ENCODE data around the gene JAKMIP2.

Gene JAKMIP2

DNA sequence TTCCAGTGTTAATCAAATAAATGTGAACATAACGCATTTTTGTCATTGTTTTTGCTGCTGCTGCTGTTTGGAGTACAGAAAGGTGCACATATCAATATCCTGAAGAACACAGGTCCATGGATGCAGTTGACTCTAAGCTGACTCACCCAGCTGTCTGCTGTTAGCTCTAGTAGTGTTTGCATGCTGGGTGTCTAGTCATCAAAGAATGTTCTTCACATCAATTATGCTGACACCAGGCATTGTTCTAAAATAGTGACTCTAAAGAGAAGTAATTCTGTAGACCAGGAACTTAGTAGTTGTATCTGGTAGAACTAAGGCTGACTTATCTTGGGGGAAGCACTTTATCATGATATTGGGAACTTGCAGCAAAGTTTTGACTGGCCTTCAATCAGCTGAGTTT lies 217.0 kb downstream of the JAKMIP2 start:
- H3K4me3 ChIP-seq (ENCODE audit: insufficient read depth, low read length, poor library complexity, severe bottlenecking), result no peak overlapping the region
- TF ChIP-seq, protein P1, sequence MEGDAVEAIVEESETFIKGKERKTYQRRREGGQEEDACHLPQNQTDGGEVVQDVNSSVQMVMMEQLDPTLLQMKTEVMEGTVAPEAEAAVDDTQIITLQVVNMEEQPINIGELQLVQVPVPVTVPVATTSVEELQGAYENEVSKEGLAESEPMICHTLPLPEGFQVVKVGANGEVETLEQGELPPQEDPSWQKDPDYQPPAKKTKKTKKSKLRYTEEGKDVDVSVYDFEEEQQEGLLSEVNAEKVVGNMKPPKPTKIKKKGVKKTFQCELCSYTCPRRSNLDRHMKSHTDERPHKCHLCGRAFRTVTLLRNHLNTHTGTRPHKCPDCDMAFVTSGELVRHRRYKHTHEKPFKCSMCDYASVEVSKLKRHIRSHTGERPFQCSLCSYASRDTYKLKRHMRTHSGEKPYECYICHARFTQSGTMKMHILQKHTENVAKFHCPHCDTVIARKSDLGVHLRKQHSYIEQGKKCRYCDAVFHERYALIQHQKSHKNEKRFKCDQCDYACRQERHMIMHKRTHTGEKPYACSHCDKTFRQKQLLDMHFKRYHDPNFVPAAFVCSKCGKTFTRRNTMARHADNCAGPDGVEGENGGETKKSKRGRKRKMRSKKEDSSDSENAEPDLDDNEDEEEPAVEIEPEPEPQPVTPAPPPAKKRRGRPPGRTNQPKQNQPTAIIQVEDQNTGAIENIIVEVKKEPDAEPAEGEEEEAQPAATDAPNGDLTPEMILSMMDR (IDR thresholded peaks at IDR 0.05; ENCODE audit: insufficient read depth, low read length, poor library complexity, severe bottlenecking), result no peak
- TF ChIP-seq EZH2phosphoT487 (conservative IDR thresholded peaks at IDR 0.05; ENCODE audit: low read length), result no peak
- no peaks in the 10 kb centered on the region for H3K36me3 ChIP-seq (ENCODE audit: low read length)
- H3K27ac ChIP-seq (ENCODE audit: low read depth, low read length), result no peak overlapping the region
- no peaks in the 10 kb centered on the region for H4K20me1 ChIP-seq (ENCODE audit: low read depth, low read length)
- no peak overlapping the region for H2AFZ ChIP-seq (ENCODE audit: low read depth, low read length, severe bottlenecking)
- H3K4me2 ChIP-seq (ENCODE audit: low read depth, low read length, poor library complexity, severe bottlenecking), result no peak overlapping the region
- no peaks in the 10 kb centered on the region for H3F3A ChIP-seq (ENCODE audit: insufficient read depth)
- H3K9ac ChIP-seq (ENCODE audit: low read length), result no peak overlapping the region
- no peaks in the 10 kb centered on the region for H3K27me3 ChIP-seq (ENCODE audit: low read length)
- no peaks in the 10 kb centered on the region for H3K9me2 ChIP-seq (replicated peaks; ENCODE audit: insufficient read depth, low read length)
- H3K79me2 ChIP-seq (ENCODE audit: insufficient read depth, low read length), result no peaks in the 10 kb centered on the region
- no peaks in the 10 kb centered on the region for H3K9me3 ChIP-seq (ENCODE audit: insufficient read depth, low read length)

- no peaks in the 10 kb centered on the region for H3K9me2 ChIP-seq (replicated peaks; ENCODE audit: insufficient read depth, low read length)
- no peak overlapping the region for H3K9ac ChIP-seq (ENCODE audit: low read length)
- no peaks in the 10 kb centered on the region for H3K36me3 ChIP-seq (ENCODE audit: low read length)
- H3K79me2 ChIP-seq (ENCODE audit: insufficient read depth, low read length), result no peaks in the 10 kb centered on the region
- no peak overlapping the region for H3K4me3 ChIP-seq (ENCODE audit: insufficient read depth, low read length, poor library complexity, severe bottlenecking)
- no peak overlapping the region for H2AFZ ChIP-seq (ENCODE audit: low read depth, low read length, severe bottlenecking)
- H3K9me3 ChIP-seq (ENCODE audit: insufficient read depth, low read length), result no peaks in the 10 kb centered on the region
- H3K4me2 ChIP-seq (ENCODE audit: low read depth, low read length, poor library complexity, severe bottlenecking), result no peak overlapping the region
- no peaks in the 10 kb centered on the region for H3F3A ChIP-seq (ENCODE audit: insufficient read depth)
- TF ChIP-seq, protein P1 (IDR thresholded peaks at IDR 0.05; ENCODE audit: insufficient read depth, low read length, poor library complexity, severe bottlenecking), result no peak
- TF ChIP-seq EZH2phosphoT487 (conservative IDR thresholded peaks at IDR 0.05; ENCODE audit: low read length), result no peak
- no peak overlapping the region for H3K27ac ChIP-seq (ENCODE audit: low read depth, low read length)
- H3K27me3 ChIP-seq (ENCODE audit: low read length), result no peaks in the 10 kb centered on the region
- no peaks in the 10 kb centered on the region for H4K20me1 ChIP-seq (ENCODE audit: low read depth, low read length)
Measured at GRCh38 chr5:147564124-147564486, 218.4 kb downstream of the JAKMIP2 start.

- no peak overlapping the region for H3K9ac ChIP-seq (ENCODE audit: low read length)
- H3K9me2 ChIP-seq (replicated peaks; ENCODE audit: insufficient read depth, low read length), result no peaks in the 10 kb centered on the region
- H4K20me1 ChIP-seq (ENCODE audit: low read depth, low read length), result no peaks in the 10 kb centered on the region
- no peaks in the 10 kb centered on the region for H3K79me2 ChIP-seq (ENCODE audit: insufficient read depth, low read length)
- H3K27me3 ChIP-seq (ENCODE audit: low read length), result no peaks in the 10 kb centered on the region
- H3F3A ChIP-seq (ENCODE audit: insufficient read depth), result no peaks in the 10 kb centered on the region
- H3K36me3 ChIP-seq (ENCODE audit: low read length), result no peaks in the 10 kb centered on the region
- no peak for TF ChIP-seq EZH2phosphoT487 (conservative IDR thresholded peaks at IDR 0.05; ENCODE audit: low read length)
- TF ChIP-seq, protein P1 (IDR thresholded peaks at IDR 0.05; ENCODE audit: insufficient read depth, low read length, poor library complexity, severe bottlenecking), result no peak
- no peak overlapping the region for H2AFZ ChIP-seq (ENCODE audit: low read depth, low read length, severe bottlenecking)
- no peaks in the 10 kb centered on the region for H3K9me3 ChIP-seq (ENCODE audit: insufficient read depth, low read length)
- H3K4me3 ChIP-seq (ENCODE audit: insufficient read depth, low read length, poor library complexity, severe bottlenecking), result no peak overlapping the region
- H3K4me2 ChIP-seq (ENCODE audit: low read depth, low read length, poor library complexity, severe bottlenecking), result no peak overlapping the region
- H3K27ac ChIP-seq (ENCODE audit: low read depth, low read length), result no peak overlapping the region
Measured at GRCh38 chr5:147563466-147564123, 218.9 kb downstream of the JAKMIP2 start.

All from SU-DHL-6 (cell line).